Mucosa of rectum (tissue), 2 donors: ENCODE measurements around the gene ME1.
"Not testable (repeated sequence)": the region's sequence is repeated elsewhere in the genome, so short reads cannot be mapped to it uniquely, and the experiment has no call there.

Source experiments
- H3K27ac ChIP-seq, 2 donors: one replicate each; pipeline ENCODE4 v1.7.0; 2013; ENCODE audit warnings: inconsistent platforms in 2 of 2, low read depth in 2 of 2, low read length in 2 of 2
- H3K27me3 ChIP-seq, 2 donors: one replicate each; pipeline ENCODE4 v1.7.0; 2013; ENCODE audit warnings: low read length in 2 of 2; ENCODE audit not compliant: control insufficient read depth in 2 of 2, insufficient read depth in 2 of 2
- H3K36me3 ChIP-seq, 2 donors: one replicate each; pipeline ENCODE4 v1.7.0; 2013; ENCODE audit warnings: low read length in 2 of 2; ENCODE audit not compliant: control insufficient read depth in 2 of 2, insufficient read depth in 2 of 2
- H3K4me1 ChIP-seq, 2 donors: one replicate each; pipeline ENCODE4 v1.7.0; 2013; ENCODE audit warnings: low read length in 2 of 2, mild to moderate bottlenecking in 1 of 2; ENCODE audit not compliant: control insufficient read depth in 2 of 2, insufficient read depth in 2 of 2
- H3K4me3 ChIP-seq, 2 donors: one replicate each; pipeline ENCODE4 v1.7.0; 2013; ENCODE audit warnings: low read length in 2 of 2
- H3K9ac ChIP-seq, 2 donors: one replicate each; pipeline ENCODE4 v1.7.0; 2013; ENCODE audit warnings: low read length in 2 of 2, low read depth in 1 of 2, mild to moderate bottlenecking in 1 of 2
- H3K9me3 ChIP-seq, 2 donors: one replicate each; pipeline ENCODE4 v1.7.0; 2013; ENCODE audit warnings: low read length in 2 of 2; ENCODE audit not compliant: control insufficient read depth in 2 of 2
- donor health status: healthy.
- donor health status: Normal muscosa, but diverticular disease.

Gene ME1

GRCh38 chr6:83199863-83200225 lies 231.0 kb downstream of the ME1 start:
- Histone ChIP-seq H3K27ac (no peak overlapping the region), H3K9ac (no peak overlapping the region), H3K9me3 (no peaks in the 10 kb centered on the region)

GRCh38 chr6:83199173-83199862 lies 231.5 kb downstream of the ME1 start:
- no peaks in the 10 kb centered on the region for H3K4me1 ChIP-seq
- no peak overlapping the region for H3K9ac ChIP-seq
- H3K36me3 ChIP-seq = peaks cover 0 to 4% of the 10 kb centered on the region in 2 donors
- no peaks in the 10 kb centered on the region for H3K27me3 ChIP-seq
- H3K27ac ChIP-seq = no peak overlapping the region
- no peak overlapping the region for H3K4me3 ChIP-seq
- H3K9me3 ChIP-seq = no peaks in the 10 kb centered on the region

More at GRCh38 chr6:83199863-83200225, 231.0 kb downstream of the ME1 start:
- H3K27me3 ChIP-seq = no peaks in the 10 kb centered on the region
- no peak overlapping the region for H3K4me3 ChIP-seq
- H3K4me1 ChIP-seq = no peaks in the 10 kb centered on the region
- peaks cover 0 to 4% of the 10 kb centered on the region in 2 donors for H3K36me3 ChIP-seq

GRCh38 chr6:83198486-83199172 lies 232.2 kb downstream of the ME1 start:
- H3K27ac ChIP-seq = no peak overlapping the region
- H3K9me3 ChIP-seq = no peaks in the 10 kb centered on the region
- no peak overlapping the region for H3K9ac ChIP-seq
- H3K4me3 ChIP-seq = no peak overlapping the region
- no peaks in the 10 kb centered on the region for H3K27me3 ChIP-seq
- peaks cover 0 to 4% of the 10 kb centered on the region in 2 donors for H3K36me3 ChIP-seq
- peaks cover 0 to 2% of the 10 kb centered on the region in 2 donors for H3K4me1 ChIP-seq

- Histone ChIP-seq H3K4me1 (peaks cover 2 to 6% of the 10 kb centered on the region in 2 donors), H3K27ac (peak overlapping the region in 1 of 2 donors; percentile 30), H3K27me3 (no peaks in the 10 kb centered on the region), H3K36me3 (peaks cover 3 to 8% of the 10 kb centered on the region in 2 donors), H3K4me3 (peak overlapping the region; percentile 88 to 93), H3K9ac (peak overlapping the region; percentile 72 to 88), H3K9me3 (no peaks in the 10 kb centered on the region)
Observed at GRCh38 chr6:83193747-83194566, 236.9 kb downstream of the ME1 start.

- Histone ChIP-seq H3K9me3 (no peaks in the 10 kb centered on the region), H3K36me3 (peaks cover 4 to 11% of the 10 kb centered on the region in 2 donors), H3K27ac (peak within 1 kb of the TSS; percentile 75 to 80), H3K9ac (peak within 1 kb of the TSS; percentile 84 to 88), H3K27me3 (no peaks in the 10 kb centered on the region), H3K4me1 (peaks cover 2 to 6% of the 10 kb centered on the region in 2 donors), H3K4me3 (peak within 1 kb of the TSS; percentile 88 to 93)
Observed at GRCh38 chr6:83192871-83193746, 237.7 kb downstream of the ME1 start, which contains the start of the genes PGM3 and RWDD2A. Gene PGM3 (minus strand): TSS chr6:83193265. CDS start chr6:83191012, 2,253 bp downstream. Gene RWDD2A (plus strand): TSS chr6:83193357. CDS start chr6:83194452, 1,095 bp downstream.

- Histone ChIP-seq H3K36me3 (peaks cover 4 to 11% of the 10 kb centered on the region in 2 donors), H3K27me3 (no peaks in the 10 kb centered on the region), H3K27ac (peak overlapping the region; percentile 75 to 80), H3K4me1 (peaks cover 2 to 6% of the 10 kb centered on the region in 2 donors), H3K9ac (peak overlapping the region; percentile 84 to 88), H3K9me3 (no peaks in the 10 kb centered on the region), H3K4me3 (peak overlapping the region; percentile 88 to 93)
Observed at GRCh38 chr6:83192456-83192855, 238.4 kb downstream of the ME1 start.

- not testable (repeated sequence) for H3K9ac ChIP-seq, H3K27ac ChIP-seq, H3K27me3 ChIP-seq
Observed at GRCh38 chr6:83191974-83192373, 238.9 kb downstream of the ME1 start.

GRCh38 chr6:83190626-83191025 lies 240.2 kb downstream of the ME1 start:
- peaks cover 7 to 9% of the 10 kb centered on the region in 2 donors for H3K36me3 ChIP-seq
- H3K27ac ChIP-seq = no peak overlapping the region
- H3K4me3 ChIP-seq = no peak overlapping the region
- peaks cover 2 to 6% of the 10 kb centered on the region in 2 donors for H3K4me1 ChIP-seq
- H3K9me3 ChIP-seq = no peaks in the 10 kb centered on the region
- no peak overlapping the region for H3K9ac ChIP-seq
- no peaks in the 10 kb centered on the region for H3K27me3 ChIP-seq

More at GRCh38 chr6:83191974-83192373, 238.9 kb downstream of the ME1 start:
- H3K4me1 ChIP-seq, H3K9me3 ChIP-seq: not testable (repeated sequence)
- peaks cover 4 to 11% of the 10 kb centered on the region in 2 donors for H3K36me3 ChIP-seq
- H3K4me3 ChIP-seq = peak overlapping the region in 1 of 2 donors; percentile 93

- H3K4me1 ChIP-seq = peaks cover 2 to 4% of the 10 kb centered on the region in 2 donors
- H3K27me3 ChIP-seq = no peaks in the 10 kb centered on the region
- H3K4me3 ChIP-seq = no peak overlapping the region
- H3K27ac ChIP-seq = no peak overlapping the region
- peaks cover 12 to 14% of the 10 kb centered on the region in 2 donors for H3K36me3 ChIP-seq
- no peak overlapping the region for H3K9ac ChIP-seq
- H3K9me3 ChIP-seq = no peaks in the 10 kb centered on the region
Observed at GRCh38 chr6:83188501-83188900, 242.3 kb downstream of the ME1 start.
